ENCODE data around the gene ZNF835.

ZNF835 gene

DNA sequence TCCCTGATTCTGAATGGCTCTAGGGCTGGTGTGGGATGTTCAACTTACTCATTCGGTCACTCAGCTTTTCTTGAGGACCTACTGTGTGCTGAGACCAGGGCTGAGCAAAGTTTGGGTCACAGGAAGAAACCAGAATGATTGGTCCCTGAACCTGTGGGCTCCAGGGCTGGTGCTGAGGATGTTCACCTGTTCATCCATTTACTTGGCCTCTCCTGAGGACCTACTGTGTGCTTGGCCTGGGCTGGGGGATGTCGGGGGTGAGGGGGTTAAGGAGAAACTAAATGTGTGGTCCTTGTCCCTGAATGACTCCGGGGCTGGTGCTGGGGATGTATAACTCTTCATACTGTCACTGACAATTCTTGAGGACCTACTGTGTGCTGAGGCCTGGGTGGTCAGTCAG lies 10.3 kb downstream of the ZNF835 start:
- no peak for DNase-seq

DNA sequence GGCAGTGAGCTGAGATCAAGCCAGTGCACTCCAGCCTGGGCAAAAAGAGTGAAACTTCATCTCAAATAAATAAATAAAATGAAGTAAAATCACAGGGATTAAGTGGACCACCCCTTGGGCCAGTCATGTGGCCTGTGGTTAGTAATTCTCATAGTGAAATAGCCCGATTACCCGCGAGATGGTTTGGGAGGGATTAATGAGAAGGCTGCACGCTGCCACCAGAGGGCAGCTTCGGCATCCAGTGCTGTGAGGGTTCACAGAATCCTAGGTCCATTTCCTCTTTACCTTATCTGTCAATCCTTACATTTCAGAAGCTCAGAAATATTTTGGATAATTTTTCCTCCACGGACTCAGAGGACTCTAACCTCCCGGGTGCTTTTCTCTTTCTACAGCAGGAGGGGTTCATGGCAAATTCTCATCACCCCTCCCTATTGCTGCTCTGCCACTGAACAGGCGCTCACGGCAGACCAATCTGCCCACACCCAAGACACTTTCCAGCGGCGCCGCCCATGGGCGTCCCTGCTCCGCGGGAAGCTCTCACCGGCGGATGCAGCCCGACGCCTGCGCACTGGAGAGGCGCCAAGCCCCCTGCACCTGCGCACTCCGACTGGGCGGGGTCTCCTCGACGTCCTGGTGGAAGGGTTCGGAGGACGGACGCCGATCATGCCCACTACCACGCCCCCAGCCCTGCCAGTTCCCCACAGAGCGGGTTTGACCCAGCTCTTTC lies 11.0 kb downstream of the ZNF835 start:
- no peak for DNase-seq

GRCh38 chr19:56654151-56654550 lies 17.4 kb downstream of the ZNF835 start:
- no peak for DNase-seq

GRCh38 chr19:56643460-56643955 lies 28.0 kb downstream of the ZNF835 start:
- no peak for DNase-seq

DNA sequence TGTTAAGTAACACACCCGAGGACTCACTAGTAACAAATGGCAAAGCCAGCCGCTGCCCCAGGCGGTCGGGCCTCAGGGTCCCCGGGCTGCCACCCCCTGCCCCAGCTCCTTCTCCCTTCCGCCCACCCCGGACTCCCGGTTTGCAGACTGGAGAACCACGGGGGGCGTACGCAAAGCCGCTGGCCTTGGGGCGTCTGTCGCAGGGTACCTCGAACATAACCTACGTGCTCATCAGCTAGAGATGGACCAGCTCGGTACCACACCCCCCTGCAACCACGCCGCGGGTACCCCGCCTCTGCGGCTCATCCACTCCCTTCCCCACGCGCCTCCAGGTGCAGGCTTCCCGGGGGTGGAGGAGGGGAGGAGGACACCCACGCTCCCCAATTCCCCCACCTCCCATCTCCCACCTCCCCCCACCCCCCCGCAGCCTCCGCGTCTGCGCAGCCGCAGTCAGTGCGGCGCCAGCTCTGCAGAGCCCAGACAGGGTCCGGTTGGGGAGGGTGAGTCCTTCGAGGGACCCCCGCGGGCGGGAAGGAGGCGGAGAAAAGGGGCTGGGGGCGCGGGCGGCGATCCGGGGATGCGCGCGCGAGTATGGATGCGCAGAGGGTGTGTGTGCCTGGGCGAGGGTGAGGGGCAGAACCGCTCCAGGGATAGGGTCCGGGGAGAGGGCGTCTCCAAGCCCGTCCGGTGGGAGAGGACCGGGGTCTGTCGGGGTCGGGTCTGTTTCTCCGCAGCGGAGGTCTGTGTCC lies 28.7 kb downstream of the ZNF835 start, which contains the start of gene SMIM17:
SMIM17 (plus strand) TSS at position 449 of the 749 bp plus-strand sequence. CDS start 2,509 bp downstream, outside the sequence.
- no peak for DNase-seq

- DNase-seq, result no peak
Measured at GRCh38 chr19:56639217-56639616, 32.3 kb downstream of the ZNF835 start.

- DNase-seq, result peak; percentile 8
Measured at GRCh38 chr19:56637976-56638555, 33.5 kb downstream of the ZNF835 start.

DNA sequence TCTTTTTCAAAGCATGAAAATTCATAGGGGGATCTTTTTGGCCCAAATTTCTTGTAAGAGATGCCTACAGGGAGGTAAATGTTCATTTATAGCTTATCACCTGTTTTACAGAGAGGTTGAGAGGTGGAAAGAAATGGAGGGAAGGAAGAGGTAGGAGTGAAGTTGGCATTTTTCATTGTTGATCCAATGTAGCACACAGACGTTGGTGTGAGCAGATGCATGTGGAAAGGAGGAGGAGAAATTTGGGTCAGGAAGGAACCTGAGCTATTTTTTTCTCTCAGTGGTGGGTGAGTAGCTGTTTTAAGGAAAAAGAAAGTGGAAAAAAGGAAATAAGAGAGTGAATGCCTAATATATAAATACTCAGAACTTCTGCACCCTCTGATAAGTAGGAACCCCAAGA lies 38.5 kb downstream of the ZNF835 start:
- no peak for DNase-seq

DNA sequence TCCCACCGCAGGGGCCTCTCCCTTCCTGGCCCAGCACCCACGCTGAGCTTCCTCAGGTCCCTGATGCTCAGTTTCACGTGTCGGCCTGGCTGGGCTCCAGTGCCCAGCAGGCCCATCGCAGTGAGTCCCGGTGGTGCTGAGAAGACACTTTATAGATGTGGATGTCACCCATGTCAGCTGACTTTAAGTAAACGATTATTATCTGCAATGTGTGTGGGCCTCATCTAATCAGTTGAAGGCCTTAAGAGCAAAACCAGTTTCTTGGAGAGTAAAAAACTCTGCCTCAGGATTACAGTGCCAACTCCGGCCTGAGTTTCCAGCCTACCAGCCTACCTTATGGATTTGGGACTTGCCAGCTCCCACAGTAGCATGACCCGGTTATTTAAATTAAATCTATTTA lies 45.8 kb downstream of the ZNF835 start:
- no peak for DNase-seq

GRCh38 chr19:56623006-56623405 lies 48.6 kb downstream of the ZNF835 start:
- DNase-seq, result no peak

- no peak for DNase-seq
Measured at GRCh38 chr19:56622374-56622773, 49.2 kb downstream of the ZNF835 start.

GRCh38 chr19:56619121-56619520 lies 52.4 kb downstream of the ZNF835 start:
- DNase-seq, result no peak

GRCh38 chr19:56617531-56617930 lies 54.0 kb downstream of the ZNF835 start:
- no peak for DNase-seq

- DNase-seq, result no peak
Measured at GRCh38 chr19:56613639-56614038, 57.9 kb downstream of the ZNF835 start.

DNA sequence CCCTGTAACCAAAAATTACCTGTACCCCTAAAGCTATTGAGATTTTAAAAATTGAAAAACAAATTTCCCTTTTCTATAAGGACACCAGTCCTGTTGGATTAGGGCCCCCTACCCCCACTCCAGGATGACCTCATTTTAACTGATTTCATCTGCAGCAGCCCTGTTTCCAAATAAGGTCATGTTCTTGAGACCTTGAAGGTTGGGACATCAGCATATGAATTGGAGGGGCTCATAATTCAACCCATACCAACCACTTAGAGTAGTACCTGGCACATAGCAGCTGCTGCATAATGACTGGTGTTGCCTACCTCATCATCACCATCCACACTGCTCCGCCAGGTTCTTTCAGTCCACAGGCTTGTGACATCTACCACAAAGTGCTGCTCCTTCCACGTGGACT lies 58.8 kb downstream of the ZNF835 start:
- DNase-seq, result no peak
